KBM-7 (cell line): Measurements from ENCODE around the gene PCED1B.
"Not testable (repeated sequence)": the region's sequence is repeated elsewhere in the genome, so short reads cannot be mapped to it uniquely, and the experiment has no call there.

Experiments
- DNase-seq: peaks from one replicate; pipeline ENCODE4 v3.0.0-alpha.2; 2015
- in situ Hi-C: fragments of 300-500 bp; cut with MboI; formaldehyde crosslinking; loops from 2 replicates; pipeline ENCODE4 v1.14.3; 2020; ENCODE audit warnings: low sequenced_read_pairs, low pct_unique_long_range_greater_than_20kb, mixed read lengths

PCED1B gene

DNA sequence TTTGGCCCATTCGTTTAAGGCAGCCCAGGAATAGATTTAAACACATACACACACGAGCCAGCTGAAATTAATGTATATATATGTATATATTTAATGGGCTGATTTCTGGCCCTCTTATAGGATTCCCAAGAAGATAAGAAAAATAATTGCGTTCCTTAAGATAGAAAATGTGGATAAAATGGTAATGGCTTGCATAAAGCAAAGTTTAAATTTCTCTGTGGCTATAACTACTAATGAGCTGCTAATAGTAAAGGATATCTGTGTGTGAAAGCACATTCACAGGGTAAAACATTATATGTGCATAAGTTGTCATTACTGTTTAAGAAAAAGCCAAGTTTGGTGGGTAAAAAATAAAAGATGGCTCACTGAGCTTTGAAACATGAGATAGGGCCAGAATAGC is 134.0 kb downstream of the PCED1B start:
- in situ Hi-C loops: loop anchor here (25.0 kb wide), 1 partner anchor 174 kb away; no protein-coding TSS in a partner anchor
- no peak for DNase-seq

DNA sequence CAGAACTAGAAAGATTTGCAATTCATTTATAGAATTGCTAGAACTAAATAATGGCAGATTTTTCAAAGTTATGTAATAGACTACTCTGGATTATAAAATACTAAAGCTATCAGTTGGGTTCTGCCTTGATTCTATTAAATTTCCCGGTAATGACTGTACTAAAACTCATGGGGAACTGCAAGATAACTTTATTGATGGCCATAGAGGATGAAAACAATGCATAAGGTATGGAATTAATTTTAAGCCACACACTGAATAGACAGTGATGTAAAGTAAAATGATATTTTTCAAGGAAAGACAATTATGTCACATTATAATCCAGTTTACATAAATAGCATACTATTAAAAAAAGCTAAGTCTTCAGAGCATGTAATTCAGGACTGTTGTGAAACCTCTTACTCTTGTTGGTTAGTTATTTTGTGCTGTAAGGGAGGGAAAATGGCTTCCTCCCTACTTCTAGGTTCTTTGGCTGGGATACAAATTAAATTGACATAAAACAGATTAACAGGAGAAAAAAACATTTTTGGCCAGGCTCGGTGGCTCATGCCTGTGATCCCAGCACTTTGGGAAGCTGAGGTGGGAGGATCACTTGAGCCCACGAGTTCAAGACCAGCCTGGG is 134.7 kb downstream of the PCED1B start:
- DNase-seq: no peak
- in situ Hi-C loops: loop anchor here (25.0 kb wide), 1 partner anchor 173 kb away; no protein-coding TSS in a partner anchor

DNA sequence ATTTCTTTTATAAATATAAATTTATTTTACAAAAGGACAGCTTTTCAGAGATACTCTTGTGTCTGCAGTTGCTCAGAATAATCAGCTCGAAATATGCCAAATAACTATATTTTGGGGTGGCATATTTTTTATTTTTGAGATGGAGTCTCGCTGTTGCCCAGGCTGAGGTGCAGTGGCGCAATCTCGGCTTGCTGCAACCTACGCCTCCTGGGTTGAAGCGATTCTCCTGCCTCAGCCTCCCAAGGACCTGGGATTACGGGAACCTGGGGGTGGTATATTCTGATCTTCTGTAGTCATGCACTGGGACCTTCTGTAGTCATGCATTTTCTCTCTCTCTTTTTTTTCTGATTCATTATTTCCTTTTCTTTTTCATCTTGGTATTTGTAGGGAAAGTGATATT is 135.3 kb downstream of the PCED1B start:
- no peak for DNase-seq
- in situ Hi-C loops: loop anchor here (25.0 kb wide), 1 partner anchor 173 kb away; no protein-coding TSS in a partner anchor

DNA sequence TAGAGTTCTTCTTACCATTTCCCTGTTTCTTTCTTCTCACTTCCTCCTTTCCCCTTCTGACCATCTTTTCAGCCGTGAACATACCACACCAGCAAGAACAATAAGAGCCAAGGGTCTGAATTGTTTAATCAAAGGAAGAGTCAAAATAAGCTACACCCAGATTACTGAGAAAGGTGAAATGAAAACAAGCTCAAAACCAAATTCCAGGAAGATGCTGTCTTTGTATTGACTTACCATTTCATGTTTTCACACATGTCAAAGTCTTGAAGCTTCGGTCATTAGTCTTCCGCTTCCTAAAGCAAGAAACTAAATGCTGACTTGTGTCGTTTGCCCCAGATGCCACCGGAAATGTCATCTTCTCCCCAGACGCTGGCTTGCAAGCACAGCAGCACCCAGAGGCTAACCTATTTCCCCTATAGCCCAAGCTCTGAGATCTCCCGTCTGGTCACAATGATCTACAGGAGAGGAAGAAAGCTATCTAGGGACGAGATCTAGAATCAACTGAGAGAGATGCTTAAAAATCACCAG is 136.8 kb downstream of the PCED1B start:
- in situ Hi-C loops: loop anchor here (25.0 kb wide), 1 partner anchor 171 kb away; no protein-coding TSS in a partner anchor
- peak; percentile 83 for DNase-seq

DNA sequence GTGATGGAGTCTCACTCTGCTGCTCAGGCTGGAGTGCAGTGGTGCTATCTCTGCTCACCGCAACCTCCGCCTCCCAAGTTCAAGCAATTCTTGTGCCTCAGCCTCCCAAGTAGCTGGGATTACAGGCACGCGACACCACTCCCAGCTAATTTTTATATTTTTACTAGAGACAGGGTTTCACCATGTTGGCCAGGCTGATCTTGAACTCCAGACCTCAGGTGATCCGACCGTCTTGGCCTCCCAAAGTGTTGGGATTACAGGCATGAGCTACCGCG is 138.1 kb downstream of the PCED1B start:
- in situ Hi-C loops: loop anchor here (25.0 kb wide), 1 partner anchor 170 kb away; no protein-coding TSS in a partner anchor
- DNase-seq: not testable (repeated sequence)

DNA sequence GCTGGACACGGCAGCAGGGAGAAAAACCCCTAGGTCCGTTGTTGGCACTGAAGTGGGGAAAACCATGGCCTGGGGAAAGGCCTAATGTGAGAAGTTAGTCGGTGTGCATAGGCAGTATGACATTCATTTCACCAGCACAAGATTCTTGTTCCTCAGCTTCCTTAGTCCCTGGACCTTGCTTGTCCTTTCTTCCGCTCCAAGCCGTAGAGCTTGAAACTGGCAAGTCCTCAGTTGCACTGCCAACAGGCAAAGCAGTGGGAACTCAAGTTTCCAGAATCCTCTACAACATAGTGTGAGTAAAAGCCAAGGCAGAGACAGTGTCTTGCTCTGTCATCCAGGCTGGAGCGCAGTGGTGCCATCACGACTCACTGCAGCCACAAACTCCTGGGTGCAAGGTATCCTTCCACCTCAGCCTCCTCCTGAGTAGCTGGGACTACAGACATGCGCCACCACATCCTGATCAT is 138.8 kb downstream of the PCED1B start:
- no peak for DNase-seq
- in situ Hi-C loops: loop anchor here (25.0 kb wide), 1 partner anchor 169 kb away; no protein-coding TSS in a partner anchor

DNA sequence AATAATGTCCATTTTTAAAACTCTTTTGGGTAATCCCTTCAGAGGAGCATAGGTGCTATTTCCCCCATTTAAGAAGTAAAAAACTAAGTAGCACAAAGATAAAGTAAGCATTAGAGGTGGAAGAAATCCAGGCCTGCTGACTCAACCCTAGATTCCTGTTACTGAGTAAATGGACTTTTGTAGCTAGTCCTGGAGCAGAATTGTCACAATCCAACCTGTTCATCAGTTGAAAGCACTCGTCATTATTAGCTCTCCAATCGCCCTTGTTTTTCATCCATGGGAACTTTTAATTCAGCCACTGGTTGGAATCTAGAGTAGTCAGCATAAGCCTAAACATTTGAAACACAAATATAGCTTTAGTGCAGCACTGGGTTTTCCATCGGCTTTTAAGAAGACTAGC is 139.8 kb downstream of the PCED1B start:
- no peak for DNase-seq
- in situ Hi-C loops: loop anchor here (25.0 kb wide), 1 partner anchor 168 kb away; no protein-coding TSS in a partner anchor

DNA sequence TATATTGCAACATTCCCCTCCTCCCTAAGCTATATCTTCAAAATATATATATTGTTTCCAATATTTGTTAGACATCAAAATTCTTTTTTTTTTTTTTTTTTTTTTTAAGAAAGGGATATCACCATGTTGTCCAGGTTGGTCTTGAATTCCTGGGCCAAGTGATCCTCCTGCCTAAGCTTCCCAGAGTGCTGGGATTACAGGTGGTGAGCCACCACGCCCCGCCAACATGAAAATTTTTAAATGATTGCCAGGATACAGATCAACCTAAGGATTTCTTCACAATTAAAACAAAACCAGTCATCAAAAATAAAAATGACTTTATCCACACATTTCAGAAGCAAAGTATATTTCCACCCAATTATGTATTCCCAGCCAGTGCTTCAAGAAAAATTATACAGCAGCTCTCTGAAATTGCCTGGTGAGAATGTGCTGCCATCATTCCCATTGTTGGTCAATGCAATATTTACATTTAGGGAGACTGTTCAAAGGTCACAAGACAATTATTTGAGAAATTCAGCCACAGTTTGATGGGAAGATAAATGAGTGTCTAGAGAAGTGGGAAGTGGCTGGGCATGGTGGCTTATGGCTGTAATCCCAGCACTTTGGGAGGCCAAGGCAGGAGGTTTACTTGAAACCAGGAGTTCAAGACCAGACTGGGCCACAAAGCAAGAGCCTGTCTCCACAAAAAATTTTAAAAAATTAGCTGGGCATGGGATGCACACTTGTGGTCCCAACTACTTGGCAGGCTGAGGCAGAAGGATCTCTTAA is 142.0 kb downstream of the PCED1B start:
- in situ Hi-C loops: loop anchor here (25.0 kb wide), 1 partner anchor 166 kb away; no protein-coding TSS in a partner anchor
- DNase-seq: no peak

DNA sequence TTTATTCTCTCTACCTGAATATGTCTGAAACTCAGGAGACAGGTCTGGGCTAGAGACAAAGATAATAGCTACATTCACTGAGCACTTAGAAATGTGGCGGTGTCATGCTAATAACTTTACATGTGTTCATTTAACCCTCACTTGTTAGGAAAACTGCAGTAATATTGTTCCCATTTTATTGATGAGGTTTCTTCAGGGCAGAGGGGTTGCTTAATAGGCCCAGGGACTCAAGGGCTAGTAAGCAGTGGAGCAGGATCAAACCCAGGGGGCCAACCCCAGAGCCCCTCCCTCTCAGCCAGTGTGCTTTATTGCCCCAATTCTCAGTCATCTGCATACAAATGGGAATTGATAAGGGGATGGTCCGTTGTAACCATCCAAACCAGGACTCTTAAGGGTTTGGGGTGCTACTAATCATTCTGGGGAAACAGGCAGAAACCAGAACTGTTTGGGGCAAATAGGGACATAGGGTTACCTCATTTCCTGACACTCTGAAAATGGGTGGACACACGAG is 143.2 kb downstream of the PCED1B start:
- no peak for DNase-seq
- in situ Hi-C loops: loop anchor here (25.0 kb wide), 1 partner anchor 165 kb away; no protein-coding TSS in a partner anchor

DNA sequence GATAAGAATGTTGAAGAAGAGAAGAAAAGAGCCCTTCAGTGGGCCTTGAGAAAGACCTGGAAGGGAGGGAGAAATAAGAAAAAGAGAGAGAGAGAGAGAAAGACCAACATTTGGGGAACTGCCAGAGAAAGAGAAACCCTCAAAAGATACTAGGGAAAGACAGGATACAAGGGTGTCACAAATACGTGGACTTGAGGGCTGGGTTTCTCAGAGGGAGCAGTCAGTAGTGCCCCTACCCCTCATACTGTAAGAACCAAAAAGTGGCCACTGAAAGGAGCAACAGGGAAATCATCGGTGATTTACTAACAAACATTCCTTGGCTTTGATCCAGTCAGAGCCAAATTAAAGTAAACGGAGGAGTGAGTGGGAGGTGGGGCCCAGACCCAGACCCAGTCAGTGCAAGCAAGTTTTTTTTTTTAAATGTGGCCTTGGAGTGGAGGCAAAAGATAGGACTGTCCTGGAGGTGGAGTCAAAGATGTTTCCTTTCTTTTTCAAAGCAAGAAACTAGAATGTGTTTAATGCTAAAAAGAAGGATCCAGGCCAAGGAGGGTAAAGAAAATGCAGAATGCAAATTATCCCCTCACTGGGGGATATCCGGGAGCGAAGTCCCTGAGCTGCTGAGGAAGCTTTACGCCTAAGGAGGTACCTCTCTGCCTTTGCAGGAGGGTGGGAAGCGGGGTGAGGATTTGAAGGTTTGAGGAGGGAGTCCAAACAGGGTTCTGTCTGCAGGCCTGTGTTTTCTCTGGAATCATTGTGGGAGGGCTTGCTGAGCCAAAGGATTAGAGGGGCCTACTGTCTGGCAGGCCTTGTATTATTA is 143.8 kb downstream of the PCED1B start:
- DNase-seq: no peak
- in situ Hi-C loops: loop anchor here (25.0 kb wide), 1 partner anchor 164 kb away; no protein-coding TSS in a partner anchor

DNA sequence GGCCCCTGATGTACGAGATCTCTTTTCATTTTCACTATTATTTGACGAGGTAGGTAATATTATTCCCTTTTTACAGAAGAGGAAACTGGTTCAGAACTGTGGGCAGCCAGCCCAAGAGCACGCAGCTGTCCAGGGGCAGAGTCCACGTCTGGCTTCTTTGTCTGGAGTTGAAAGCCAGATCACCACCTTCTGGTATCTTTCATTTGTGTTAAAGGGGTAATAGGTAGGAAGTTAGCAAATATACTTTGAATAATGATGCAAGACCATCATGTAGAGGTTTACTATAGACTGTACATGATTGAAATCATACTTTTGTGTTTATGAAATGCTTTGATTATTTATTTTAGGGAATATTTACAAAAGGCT is 144.4 kb downstream of the PCED1B start:
- DNase-seq: no peak
- in situ Hi-C loops: loop anchor here (25.0 kb wide), 1 partner anchor 163 kb away; no protein-coding TSS in a partner anchor

DNA sequence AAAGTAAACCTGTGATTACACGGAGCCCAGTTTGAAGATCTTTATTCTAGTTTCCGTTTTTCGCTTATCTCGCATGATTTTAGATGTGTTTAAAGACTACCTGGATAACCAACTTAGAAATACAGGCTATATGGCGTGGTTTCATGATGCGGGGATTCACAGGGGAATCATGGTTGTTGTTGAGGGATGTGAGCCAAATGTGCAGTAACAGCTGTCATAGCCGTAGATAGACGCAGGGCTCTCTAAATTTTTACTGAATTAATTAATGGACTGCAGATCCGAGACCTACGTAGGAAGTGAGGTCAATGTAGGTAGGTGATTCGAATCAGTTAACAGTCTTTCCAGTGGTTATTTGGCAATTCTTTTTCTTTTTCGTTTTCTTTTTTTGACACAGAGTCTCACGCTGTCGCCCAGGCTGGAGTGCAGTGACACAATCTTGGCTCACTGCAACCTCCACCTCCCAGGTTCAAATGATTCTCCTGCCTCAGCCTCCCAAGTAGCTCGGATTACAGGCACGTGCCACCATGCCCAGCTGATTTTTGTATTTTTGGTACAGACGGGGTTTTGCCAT is 145.2 kb downstream of the PCED1B start:
- no peak for DNase-seq
- in situ Hi-C loops: loop anchor here (25.0 kb wide), 1 partner anchor 163 kb away; no protein-coding TSS in a partner anchor

DNA sequence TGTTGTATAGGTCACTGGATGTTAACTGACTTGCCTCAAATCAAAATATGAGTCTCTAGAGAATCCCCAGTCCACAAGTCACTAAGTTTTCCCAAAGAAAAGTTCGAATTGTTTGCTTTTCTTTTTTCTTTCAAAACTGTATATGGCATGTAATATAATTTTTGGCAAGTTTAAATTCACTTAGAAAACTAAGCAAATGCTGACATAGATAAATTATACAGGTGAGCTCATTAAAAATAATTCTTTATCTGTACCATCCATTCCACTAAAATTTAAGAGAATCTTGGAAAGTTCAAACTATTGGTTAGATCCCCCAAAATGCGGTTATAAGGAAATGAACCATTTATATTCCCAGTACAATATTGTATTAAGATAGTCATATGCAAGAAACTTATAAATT is 145.9 kb downstream of the PCED1B start:
- in situ Hi-C loops: no loop called here
- DNase-seq: no peak

DNA sequence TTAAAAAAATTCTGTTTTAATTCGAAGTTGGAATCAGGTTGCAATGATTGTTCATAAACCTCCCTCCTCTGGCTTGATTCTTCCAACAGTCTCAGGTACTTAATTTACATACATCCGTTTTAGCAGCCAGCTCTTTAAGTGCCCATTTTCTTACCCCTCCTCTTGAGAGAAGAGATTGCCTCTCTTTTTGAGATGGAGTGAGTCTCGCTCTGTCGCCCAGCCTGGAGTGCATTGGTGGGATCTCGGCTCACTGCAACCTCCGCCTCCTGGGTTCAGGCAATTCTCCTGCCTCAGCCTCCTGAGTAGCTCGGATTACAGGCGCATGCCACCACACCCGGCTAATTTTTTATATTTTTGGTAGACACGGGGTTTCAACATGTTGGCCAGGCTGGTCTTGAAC is 146.8 kb downstream of the PCED1B start:
- no peak for DNase-seq
- in situ Hi-C loops: no loop called here

DNA sequence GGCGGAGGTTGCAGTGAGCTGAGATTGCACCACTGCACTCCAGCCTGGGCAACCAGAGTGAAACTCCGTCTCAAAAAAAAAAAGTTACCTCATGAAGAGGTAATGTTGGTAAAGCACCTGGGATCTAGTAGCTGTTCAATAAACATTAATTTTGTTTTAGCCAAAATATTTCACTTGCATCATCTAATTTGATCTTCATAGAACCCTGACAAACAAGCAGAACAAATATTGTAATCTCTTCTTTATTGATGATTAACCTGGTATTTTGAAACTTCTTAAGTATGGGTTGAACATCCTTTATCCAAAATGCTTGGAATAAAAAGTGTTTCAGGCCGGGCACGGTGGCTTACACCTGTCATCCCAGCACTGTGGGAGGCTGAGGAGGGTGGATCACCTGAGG is 149.4 kb downstream of the PCED1B start:
- no peak for DNase-seq
- in situ Hi-C loops: no loop called here

DNA sequence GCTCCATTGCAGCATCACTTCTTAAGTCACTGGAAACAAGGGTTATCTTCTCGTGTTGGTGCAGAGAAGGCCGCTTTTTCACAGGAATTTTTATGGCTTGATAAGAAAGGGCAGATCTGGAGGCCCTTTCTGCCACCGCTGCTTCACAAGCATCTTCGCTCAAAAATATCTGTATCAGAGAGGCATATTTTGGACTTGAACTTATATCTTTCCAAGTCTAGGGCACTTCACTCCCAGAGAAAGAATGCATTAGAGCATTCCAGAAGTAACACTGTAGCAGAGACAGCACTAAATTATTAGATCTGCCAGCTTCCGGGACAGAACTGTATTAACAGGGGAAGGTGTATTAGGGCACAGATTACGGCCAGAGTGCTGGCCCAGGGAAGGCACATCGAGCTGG is 152.0 kb downstream of the PCED1B start:
- DNase-seq: no peak
- in situ Hi-C loops: no loop called here

DNA sequence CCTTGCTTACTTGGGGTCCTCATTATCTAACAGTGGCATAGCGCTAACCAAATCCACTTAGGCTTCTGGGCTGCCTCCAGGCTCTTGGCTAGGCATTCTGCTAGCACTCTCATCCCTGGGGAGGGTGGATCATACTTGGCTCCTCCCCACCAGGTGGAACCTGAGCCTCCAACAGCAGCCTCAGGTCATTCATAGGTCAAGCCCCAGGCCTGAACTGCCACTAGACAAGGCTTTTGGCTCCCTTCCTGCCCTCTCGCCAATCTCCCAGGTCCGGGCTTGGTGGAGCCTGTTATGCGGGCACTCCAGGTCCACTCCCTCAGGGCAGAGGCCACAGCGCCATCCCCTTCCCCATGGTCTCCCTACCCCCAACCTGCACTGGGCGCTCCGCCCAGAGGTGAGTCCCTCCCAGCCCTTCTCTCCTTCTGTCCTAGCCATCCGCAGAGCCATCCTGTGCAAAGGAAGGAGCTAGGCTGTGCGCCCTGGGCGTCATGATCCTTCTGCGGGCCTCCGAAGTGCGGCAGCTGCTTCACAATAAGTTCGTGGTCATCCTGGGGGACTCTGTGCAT is 155.2 kb downstream of the PCED1B start:
- no peak for DNase-seq
- in situ Hi-C loops: no loop called here

DNA sequence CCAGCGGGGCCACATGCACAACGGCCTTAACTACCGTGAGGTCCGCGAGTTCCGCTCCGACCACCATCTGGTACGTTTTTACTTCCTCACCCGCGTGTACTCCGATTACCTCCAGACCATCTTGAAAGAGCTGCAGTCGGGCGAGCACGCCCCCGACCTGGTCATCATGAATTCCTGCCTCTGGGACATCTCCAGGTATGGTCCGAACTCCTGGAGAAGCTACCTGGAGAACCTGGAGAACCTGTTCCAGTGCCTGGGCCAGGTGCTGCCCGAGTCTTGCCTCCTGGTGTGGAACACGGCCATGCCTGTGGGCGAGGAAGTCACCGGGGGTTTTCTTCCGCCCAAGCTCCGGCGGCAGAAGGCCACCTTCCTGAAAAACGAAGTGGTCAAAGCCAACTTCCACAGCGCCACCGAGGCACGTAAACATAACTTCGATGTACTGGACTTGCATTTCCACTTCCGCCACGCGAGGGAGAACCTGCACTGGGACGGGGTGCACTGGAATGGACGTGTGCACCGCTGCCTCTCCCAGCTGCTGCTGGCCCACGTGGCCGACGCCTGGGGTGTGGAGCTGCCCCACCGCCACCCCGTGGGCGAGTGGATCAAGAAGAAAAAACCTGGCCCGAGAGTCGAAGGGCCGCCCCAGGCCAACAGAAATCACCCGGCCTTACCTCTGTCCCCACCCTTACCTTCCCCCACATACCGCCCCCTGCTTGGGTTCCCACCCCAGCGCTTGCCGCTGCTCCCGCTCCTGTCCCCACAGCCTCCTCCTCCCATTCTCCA is 156.0 kb downstream of the PCED1B start:
- no peak for DNase-seq
- in situ Hi-C loops: no loop called here
